CD4-positive, alpha-beta T cell treated with Interleukin-4 for 4 hours (primary cell): ENCODE results near the gene EMSY.
"Not testable (repeated sequence)": the region's sequence is repeated elsewhere in the genome, so short reads cannot be mapped to it uniquely, and the experiment has no call there.

Experiments used
- DNase-seq: peaks from one replicate; pipeline ENCODE4 v3.0.0-alpha.2; 2020

Gene EMSY

DNA sequence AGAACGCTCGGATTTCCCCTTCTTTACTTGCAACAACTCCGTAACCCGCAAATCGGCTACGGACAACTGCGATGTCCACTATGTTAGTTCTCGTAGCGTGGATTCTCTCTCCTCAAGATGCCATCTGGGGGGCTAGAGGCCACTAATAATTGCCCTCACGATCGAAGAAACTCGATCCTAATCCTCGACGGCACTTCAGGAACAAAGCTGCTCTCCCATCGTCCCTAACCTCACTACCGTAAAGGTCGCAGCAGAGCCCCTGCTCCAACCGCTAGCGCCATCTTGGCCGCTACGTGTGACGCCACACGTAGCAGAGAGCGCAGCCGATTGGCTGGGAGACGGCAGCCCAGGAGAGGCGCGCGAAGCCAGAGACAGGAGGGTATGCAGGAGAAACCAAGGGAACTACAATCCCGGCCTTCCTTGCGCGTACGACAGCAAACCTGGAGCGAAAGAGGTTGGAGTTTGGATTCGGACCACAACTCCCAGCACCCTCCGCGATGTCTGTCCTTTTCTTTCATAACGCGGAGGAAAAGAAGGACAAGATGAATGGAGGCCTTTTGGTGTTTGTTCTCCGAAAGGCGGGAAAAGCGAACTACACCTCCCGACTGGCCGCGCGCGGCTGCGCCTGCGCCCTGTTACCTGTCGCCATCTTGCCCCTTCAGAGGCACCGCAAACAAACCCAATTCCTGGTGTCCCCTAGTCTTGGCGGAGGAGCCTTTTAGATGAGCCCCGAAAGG is at the start of gene EMSY:
TSS of gene EMSY (plus strand) at position 635 of the 737 bp plus-strand sequence. CDS start 1,921 bp downstream, outside the sequence.
- peak; percentile 96 for DNase-seq

DNA sequence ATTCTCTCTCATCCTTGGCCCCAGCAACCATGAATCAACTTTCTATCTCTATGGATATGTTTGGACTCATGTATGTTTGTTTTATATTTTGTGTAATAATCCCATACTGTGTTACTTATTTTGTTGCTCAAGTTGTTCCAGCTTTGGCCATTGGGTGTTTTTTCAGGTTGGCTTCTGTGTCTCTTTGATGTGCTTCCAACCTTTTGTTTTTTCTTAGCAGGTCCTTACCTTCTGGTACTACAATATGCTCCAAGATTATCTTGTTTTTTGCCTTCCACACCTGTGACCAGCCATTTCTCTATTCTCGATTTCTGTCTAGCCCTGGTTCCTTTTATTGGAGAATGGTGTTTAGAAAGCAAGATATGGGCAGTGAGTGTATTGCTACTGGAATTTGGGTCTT is 49.5 kb upstream of the EMSY start:
- no peak for DNase-seq

DNA sequence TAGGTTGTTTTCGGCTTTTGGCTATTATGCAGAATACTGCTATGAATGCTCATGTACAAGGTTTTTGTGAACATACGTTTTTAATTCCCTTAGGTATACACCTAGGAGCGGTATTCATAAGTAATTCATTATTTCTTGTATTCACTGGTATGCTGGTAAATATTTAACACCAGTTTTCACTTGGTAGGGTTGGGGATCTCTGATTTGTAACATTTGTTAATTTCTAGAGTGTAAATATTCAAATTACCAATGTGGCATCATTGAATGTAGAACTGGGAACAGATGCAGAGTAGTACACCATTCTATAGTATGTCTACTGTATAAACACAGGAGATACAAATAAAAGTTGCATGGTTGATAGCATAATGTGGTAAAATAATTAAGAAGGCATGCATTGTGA is 47.4 kb upstream of the EMSY start:
- DNase-seq = no peak

DNA sequence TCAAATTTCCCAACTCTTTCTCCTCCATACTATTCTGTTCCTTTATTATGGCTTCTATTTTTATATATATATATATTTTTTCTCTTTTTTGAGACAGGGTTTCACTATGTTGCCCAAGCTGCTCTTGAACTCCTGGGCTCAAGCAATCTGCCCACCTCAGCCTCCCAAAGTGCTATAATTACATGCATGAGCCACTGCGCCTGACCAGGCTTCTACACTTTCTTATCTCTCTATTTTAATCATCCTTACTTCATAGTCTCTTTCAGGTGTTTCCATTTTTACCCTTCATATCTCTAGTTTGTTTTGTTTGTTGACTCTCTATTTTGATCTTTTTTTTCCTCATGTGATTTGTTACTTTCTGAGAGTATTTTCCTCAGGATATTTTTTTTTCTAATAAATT is 43.9 kb upstream of the EMSY start:
- no peak for DNase-seq

DNA sequence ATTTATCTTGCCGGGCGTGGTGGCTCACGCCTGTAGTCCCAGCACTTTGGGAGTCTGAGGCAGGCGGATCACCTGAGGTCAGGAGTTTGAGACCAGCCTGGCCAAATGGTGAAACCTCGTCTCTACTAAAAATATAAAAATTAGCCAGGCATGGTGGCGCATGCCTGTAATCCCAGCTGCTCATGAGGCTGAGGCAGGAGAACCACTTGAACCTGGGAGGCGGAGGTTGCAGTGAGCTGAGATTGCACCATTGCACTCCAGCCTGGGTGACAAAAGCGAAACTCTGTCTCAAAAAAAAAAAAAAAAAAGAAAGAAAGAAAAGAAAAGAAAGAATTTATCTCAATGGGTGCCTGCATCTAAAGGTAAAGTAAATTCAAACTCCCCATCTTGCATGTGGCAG is 43.3 kb upstream of the EMSY start:
- not testable (repeated sequence) for DNase-seq

DNA sequence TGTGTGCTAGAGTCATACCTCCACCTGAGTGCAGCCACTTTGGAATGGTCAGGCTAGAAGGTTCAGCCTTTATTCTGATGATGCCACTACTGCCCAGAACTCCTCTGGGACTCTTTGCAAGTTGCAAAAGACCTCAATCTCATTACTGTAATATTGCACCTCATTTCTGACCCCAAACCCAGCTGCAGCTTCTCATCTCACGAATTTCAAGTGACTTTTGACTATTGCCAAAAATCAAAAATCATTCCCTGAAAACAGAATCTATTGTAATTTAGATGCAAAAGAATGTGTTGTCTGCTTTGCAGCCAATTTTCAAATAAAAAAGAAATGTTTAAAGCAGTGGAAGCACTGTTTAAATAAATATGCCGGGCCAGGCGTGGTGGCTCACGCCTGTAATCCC is 38.5 kb upstream of the EMSY start:
- no peak for DNase-seq

- no peak for DNase-seq
These were observed 36.5 kb upstream of the EMSY start for GRCh38 chr11:76408171-76408965.

GRCh38 chr11:76410851-76411357 is 33.9 kb upstream of the EMSY start:
- no peak for DNase-seq

DNA sequence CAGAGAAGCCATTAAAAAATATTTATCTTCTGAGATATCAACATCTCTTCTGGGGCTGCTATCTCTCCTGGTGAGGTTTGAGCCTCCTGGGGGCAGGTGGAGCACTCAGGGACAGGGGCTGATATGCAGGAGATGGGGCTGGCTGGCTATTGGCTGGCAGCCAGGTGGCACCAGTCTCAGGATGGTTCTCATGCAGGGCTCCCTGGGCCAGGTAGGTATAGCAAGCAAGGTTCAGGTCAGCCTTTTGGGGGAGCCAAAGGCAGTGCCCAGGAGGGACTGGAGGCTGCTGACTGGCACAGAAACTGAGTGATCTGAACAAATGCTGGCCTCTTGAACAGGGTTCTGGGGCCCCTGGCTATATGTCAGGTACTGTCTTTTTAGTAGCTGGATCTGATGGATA is 29.7 kb upstream of the EMSY start:
- no peak for DNase-seq

GRCh38 chr11:76419896-76420295 is 24.9 kb upstream of the EMSY start:
- DNase-seq = peak; percentile 14

- peak; percentile 2 for DNase-seq
These were observed 20.4 kb upstream of the EMSY start for GRCh38 chr11:76424379-76424778.

DNA sequence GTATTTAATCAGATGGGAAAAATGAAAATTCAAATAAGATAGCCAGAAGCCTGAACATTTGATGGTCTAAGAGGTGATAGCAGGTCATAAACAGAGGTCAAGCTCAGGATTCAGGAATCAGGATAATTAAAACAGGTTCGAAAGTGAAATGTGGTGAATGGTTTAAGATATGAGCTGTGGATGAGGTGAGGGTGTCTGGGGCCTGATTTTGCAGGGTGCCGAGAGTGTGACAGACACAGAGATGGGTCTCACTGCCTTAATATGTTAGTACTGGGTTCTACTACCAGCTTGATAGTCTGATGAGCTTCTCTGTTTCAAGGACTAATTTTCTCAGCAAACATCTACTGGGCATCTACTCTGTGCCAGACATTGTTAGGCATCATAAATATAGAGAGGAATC is 19.9 kb upstream of the EMSY start:
- DNase-seq = no peak

- no peak for DNase-seq
These were observed 18.2 kb upstream of the EMSY start for GRCh38 chr11:76426660-76427059.

- DNase-seq = no peak
These were observed 8.8 kb upstream of the EMSY start for GRCh38 chr11:76436020-76436419.

DNA sequence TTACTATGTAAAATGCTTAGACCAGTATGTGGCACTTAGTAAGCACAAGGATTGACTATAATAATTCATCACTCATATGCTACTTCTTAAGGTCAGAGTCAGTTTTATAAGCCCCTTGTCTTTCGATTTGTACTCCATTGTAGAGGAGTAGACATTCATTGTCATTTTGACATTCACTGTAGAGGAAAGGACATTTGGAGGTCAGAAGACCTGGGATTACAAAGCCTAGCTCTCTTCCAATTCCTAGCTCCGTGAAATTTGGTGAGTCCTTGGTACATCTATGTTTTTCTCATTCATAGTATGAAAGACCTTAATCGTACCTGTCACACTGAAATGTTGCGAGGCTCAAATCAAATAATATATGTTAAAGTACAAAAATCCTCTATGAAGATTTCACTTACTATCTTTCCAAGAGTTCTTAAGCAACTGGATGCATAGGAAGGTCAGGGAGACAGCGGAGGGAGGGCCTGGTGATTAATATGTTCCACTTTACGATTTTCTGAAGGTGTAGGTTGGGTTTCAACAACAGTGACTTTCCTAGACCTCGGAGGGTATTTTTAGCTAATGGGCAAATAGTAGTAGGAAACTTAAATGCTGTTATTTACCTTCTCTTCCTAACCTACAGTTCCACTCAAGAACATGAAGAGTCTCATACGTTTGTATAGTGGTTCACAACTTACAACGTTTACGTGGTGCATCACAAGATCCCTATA is 1.4 kb upstream of the EMSY start:
- DNase-seq = no peak

DNA sequence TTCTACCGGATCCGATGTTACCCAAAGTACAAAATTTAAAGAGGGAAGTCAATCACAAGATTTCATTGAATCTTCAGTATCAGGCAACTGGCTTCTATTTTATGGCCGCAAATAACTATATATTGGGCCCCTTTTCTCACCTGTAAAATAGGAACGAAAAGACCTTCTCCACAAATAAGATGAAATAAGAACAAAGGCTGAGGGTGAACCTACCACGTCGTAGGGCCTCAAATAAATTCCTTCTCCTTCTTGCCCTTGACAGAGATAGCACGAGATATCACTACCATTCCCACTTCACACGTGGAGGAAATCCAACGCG is 794 bp upstream of the EMSY start:
- DNase-seq = no peak

- DNase-seq = peak; percentile 33
These were observed 585 bp downstream of the EMSY start for GRCh38 chr11:76445121-76446084.

DNA sequence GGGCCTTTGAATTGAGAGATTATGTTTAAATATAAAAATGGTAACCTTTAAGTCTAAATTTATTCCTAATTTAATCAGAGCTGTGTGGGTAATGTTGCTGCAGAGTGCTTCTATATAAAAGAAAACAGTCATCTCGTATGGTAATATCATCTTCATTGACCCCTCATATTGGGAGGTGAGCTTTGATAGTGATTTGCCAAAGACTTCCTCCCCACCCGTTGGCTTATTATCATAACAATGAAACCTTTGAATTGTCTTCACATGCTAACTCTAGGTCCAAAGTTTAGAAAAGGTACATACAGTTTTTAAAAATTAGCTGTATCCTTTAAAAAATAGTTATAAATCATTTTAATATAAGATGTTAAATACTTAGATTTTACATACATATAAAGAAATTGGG is 3.7 kb downstream of the EMSY start:
- no peak for DNase-seq

DNA sequence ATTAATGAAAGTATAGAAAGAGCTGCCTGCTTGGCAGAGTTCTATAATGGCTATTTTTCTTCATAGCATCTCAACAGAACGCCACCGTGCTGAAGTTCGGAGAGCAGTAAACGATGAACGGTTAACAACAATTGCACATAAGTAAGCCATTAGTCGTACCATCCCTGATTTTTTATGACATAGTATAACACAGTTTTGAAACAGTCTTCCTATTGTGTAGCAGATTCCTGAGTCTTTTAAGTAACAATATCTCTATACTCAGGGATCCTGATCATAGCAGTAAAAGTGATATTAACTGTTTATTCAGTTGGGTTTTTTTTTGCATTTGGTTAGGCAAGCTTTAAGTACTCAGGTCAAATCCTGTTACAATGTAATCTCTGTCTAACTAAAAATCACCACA is 8.4 kb downstream of the EMSY start:
- DNase-seq = no peak

GRCh38 chr11:76455331-76455730 is 10.5 kb downstream of the EMSY start:
- DNase-seq = no peak

GRCh38 chr11:76455931-76456330 is 11.1 kb downstream of the EMSY start:
- DNase-seq = no peak

DNA sequence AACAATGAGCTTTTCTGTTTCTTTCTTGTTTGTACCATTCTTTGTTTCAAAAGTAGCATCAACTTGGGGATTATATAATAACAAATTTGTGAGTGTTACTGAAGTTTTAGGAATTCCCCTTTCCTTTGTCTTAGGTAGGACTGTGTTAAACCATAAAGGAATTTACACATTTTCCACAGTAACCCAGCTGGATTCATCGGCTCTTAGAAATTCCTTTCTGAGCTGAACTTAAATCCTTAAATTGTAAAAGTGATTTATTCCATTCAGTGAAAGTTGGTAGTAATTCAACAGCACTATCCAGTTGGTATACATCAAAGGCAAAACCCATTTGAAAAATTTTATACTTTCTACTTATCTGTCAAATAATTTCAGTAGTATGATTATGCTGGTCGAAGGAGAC is 11.8 kb downstream of the EMSY start:
- DNase-seq = no peak

DNA sequence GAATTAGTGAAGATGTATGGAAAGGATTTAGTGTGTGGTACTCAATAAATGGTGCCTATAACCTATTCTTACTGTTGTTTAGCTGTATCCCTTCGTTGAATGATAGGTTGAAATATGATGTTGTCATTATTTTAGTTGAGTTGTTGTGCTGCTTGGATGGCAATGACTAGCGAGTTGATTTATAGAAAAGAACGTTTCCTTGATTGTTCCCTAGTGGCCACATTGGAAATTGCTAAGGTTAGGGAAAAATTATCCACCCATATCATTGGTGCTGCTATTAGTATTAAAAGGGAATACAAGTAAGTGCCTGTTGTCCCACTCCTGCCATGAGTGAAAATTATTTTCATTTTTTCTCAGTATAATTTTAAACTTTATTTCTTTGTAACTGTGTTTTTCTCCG is 14.5 kb downstream of the EMSY start:
- DNase-seq = no peak
